AG04450 (cell line): ENCODE measurements around the gene ADAMTS2. TPM values are rescaled to one million over a fixed set of nuclear protein-coding genes. Genes with fewer than 3 reads are reported as not detected.

Experiments used
- CTCF ChIA-PET: fragments of 300-600, 350-600 bp; formaldehyde crosslinking; extraction: SDS; loops from one replicate; lab custom pipeline; 2022; ENCODE audit warnings: antibody characterized with exemption, inconsistent platforms; lab: Charles Lee
- POLR2A ChIA-PET: fragments of 350-600 bp; formaldehyde crosslinking; extraction: SDS; loops from one replicate; lab custom pipeline; 2021; ENCODE audit warnings: antibody characterized with exemption, inconsistent platforms; lab: Yijun Ruan, JAX
- DNase-seq: peaks from one replicate; pipeline ENCODE4 v3.0.0-alpha.2; 2011; ENCODE audit warnings: low read depth, low spot score
- H3K27ac ChIP-seq: one replicate; pipeline ENCODE4 v1.5.1; 2012; ENCODE audit warnings: low read depth, low read length, control low read depth
- H3K27me3 ChIP-seq: one replicate; pipeline ENCODE4 v1.6.0; 2012; ENCODE audit warnings: low read length; ENCODE audit not compliant: control insufficient read depth, insufficient read depth
- H3K4me3 ChIP-seq: 2 replicates; pipeline ENCODE4 v1.5.1; 2011; ENCODE audit warnings: mild to moderate bottlenecking, low read depth, low read length, control low read depth
- H3K9me3 ChIP-seq: 2 replicates; pipeline ENCODE4 v1.5.1; 2012; ENCODE audit warnings: low read length; ENCODE audit not compliant: control insufficient read depth, insufficient read depth
- CTCF ChIP-seq: IDR thresholded peaks from 2 replicates; pipeline ENCODE4 v1.5.1; 2011; ENCODE audit warnings: low read depth, low read length, control low read depth, inconsistent platforms
- polyA plus RNA-seq: library from polyadenylated mRNA; depleted of rRNA; stranded (reverse); fragments of >200 nt; gene quantifications from 2 replicates; pipeline ENCODE4 v1.2.3, GENCODE V29; 2011

Gene ADAMTS2
- polyA plus RNA-seq, 1 experiment: 22.6 TPM

GRCh38 chr5:179302499-179303185, 42.6 kb downstream of the ADAMTS2 start:
- no peak for DNase-seq
- Histone ChIP-seq H3K27me3 (no peaks in the 10 kb centered on the region), H3K27ac (no peak overlapping the region), H3K9me3 (peaks cover 13% of the 10 kb centered on the region), H3K4me3 (no peak overlapping the region)
- POLR2A ChIA-PET: no interaction called here
- CTCF ChIA-PET: interaction anchor here (0.6 kb wide), 1 partner anchor 34 kb away, joined by 3 read pairs; no protein-coding TSS in a partner anchor
- TF ChIP-seq CTCF: no peak

- TF ChIP-seq CTCF: no peak
- no peak overlapping the region for H3K4me3 ChIP-seq
- DNase-seq: no peak
- peaks cover 7% of the 10 kb centered on the region for H3K9me3 ChIP-seq
- POLR2A ChIA-PET: no interaction called here
- H3K27ac ChIP-seq: no peak overlapping the region
- H3K27me3 ChIP-seq: no peaks in the 10 kb centered on the region
- CTCF ChIA-PET: no interaction called here
Observed at GRCh38 chr5:179301796-179302195, 43.5 kb downstream of the ADAMTS2 start.

- no peak for TF ChIP-seq CTCF
- POLR2A ChIA-PET: no interaction called here
- H3K4me3 ChIP-seq: no peak overlapping the region
- H3K27ac ChIP-seq: no peak overlapping the region
- CTCF ChIA-PET: no interaction called here
- H3K27me3 ChIP-seq: no peaks in the 10 kb centered on the region
- H3K9me3 ChIP-seq: peaks cover 7% of the 10 kb centered on the region
- no peak for DNase-seq
Observed at GRCh38 chr5:179301376-179301775, 43.9 kb downstream of the ADAMTS2 start.

- no peak for TF ChIP-seq CTCF
- no peak for DNase-seq
- Histone ChIP-seq H3K27me3 (no peaks in the 10 kb centered on the region), H3K9me3 (peaks cover 7% of the 10 kb centered on the region), H3K27ac (no peak overlapping the region), H3K4me3 (no peak overlapping the region)
- ChIA-PET CTCF (interaction anchor here (0.6 kb wide), 1 partner anchor 257 kb away, joined by 4 read pairs; no protein-coding TSS in a partner anchor), POLR2A (no interaction called here)
Observed at GRCh38 chr5:179300581-179301180, 44.6 kb downstream of the ADAMTS2 start.
